Retinal pigment epithelial cell (primary cell): ENCODE results near the gene TFR2.
A peak's percentile ranks its signal among the peaks of the same experiment; 100 is the strongest.

ENCODE experiments used
- DNase-seq: peaks from one replicate; pipeline ENCODE4 v3.0.0-alpha.2; 2010; ENCODE audit warnings: low read depth
- H3K4me3 ChIP-seq: 2 replicates; pipeline ENCODE4 v1.5.1; 2011; ENCODE audit warnings: mild to moderate bottlenecking, low read length, control low read depth, moderate library complexity
- CTCF ChIP-seq: conservative IDR thresholded peaks from 2 replicates; pipeline ENCODE4 v1.5.1; 2011; ENCODE audit warnings: low read depth, low read length, control low read depth, inconsistent platforms

TFR2 gene

GRCh38 chr7:100614308-100614861, 27.0 kb downstream of the TFR2 start:
- H3K4me3 ChIP-seq: no peak overlapping the region
- TF ChIP-seq CTCF: no peak

GRCh38 chr7:100613412-100614175, 27.8 kb downstream of the TFR2 start:
- TF ChIP-seq CTCF: no peak
- peak overlapping the region; percentile 81 for H3K4me3 ChIP-seq
- DNase-seq: no peak

More at GRCh38 chr7:100614308-100614861, 27.0 kb downstream of the TFR2 start:
- DNase-seq: no peak

GRCh38 chr7:100612730-100613390, 28.5 kb downstream of the TFR2 start:
- peak; percentile 44 for TF ChIP-seq CTCF
- no peak for DNase-seq

GRCh38 chr7:100611983-100612729, 29.2 kb downstream of the TFR2 start, which contains the start of gene MOSPD3:
Gene MOSPD3, plus strand, starts transcription at chr7:100612540. Its CDS starts 252 bp downstream, at chr7:100612792.
- peak within 1 kb of the TSS; percentile 81 for H3K4me3 ChIP-seq
- peak; percentile 99 for DNase-seq
- no peak for TF ChIP-seq CTCF

More at GRCh38 chr7:100612730-100613390, 28.5 kb downstream of the TFR2 start:
- peak overlapping the region; percentile 81 for H3K4me3 ChIP-seq

GRCh38 chr7:100609958-100610357, 31.4 kb downstream of the TFR2 start:
- no peak for DNase-seq
- H3K4me3 ChIP-seq: no peak overlapping the region
- TF ChIP-seq CTCF: no peak

GRCh38 chr7:100607111-100607510, 34.2 kb downstream of the TFR2 start:
- DNase-seq: no peak
- no peak for TF ChIP-seq CTCF
- no peak overlapping the region for H3K4me3 ChIP-seq
